Neural cell (in vitro differentiated cells): ENCODE results near the gene MPIG6B.

ENCODE experiments used
- EP300 ChIP-seq: fragments of 450-650 bp; conservative IDR thresholded peaks from 2 replicates; pipeline ENCODE4 v1.6.1; 2014; ENCODE audit warnings: antibody characterized with exemption, mild to moderate bottlenecking, moderate library complexity; ENCODE audit not compliant: poor library complexity, severe bottlenecking
- EZH2 ChIP-seq: fragments of 200-600, 300-800 bp; shearing (Covaris generic), sonication (generic); IDR thresholded peaks from 2 replicates; pipeline ENCODE4 v1.6.1; 2014; ENCODE audit warnings: antibody characterized with exemption, low read length, borderline replicate concordance, mild to moderate bottlenecking; ENCODE audit not compliant: insufficient read depth, poor library complexity, severe bottlenecking
- MXI1 ChIP-seq: fragments of 450-650 bp; conservative IDR thresholded peaks from 2 replicates; pipeline ENCODE4 v1.6.1; 2014; ENCODE audit warnings: antibody characterized with exemption, mild to moderate bottlenecking; ENCODE audit not compliant: poor library complexity, severe bottlenecking
- POLR2AphosphoS5 ChIP-seq: IDR thresholded peaks from 2 replicates; pipeline ENCODE4 v1.6.1; 2012
- RAD21 ChIP-seq: fragments of 450-650 bp; conservative IDR thresholded peaks from 2 replicates; pipeline ENCODE4 v1.6.1; 2014; ENCODE audit warnings: antibody characterized with exemption, mild to moderate bottlenecking, moderate library complexity
- REST ChIP-seq: IDR thresholded peaks from 2 replicates; pipeline ENCODE4 v1.6.1; 2012; ENCODE audit warnings: borderline replicate concordance
- SMC3 ChIP-seq: fragments of 450-650 bp; conservative IDR thresholded peaks from 2 replicates; pipeline ENCODE4 v1.6.1; 2014; ENCODE audit warnings: antibody characterized with exemption, mild to moderate bottlenecking, moderate library complexity; ENCODE audit not compliant: poor library complexity
- TAF1 ChIP-seq: IDR thresholded peaks from 2 replicates; pipeline ENCODE4 v1.6.1; 2012; ENCODE audit warnings: low read depth
- TF ChIP-seq, protein P1 (sequence below): fragments of 450-650 bp; IDR thresholded peaks from 2 replicates; pipeline ENCODE4 v1.5.1; 2014; ENCODE audit warnings: antibody characterized with exemption, mild to moderate bottlenecking, moderate library complexity; ENCODE audit not compliant: poor library complexity, severe bottlenecking

- TF ChIP-seq, protein P1, sequence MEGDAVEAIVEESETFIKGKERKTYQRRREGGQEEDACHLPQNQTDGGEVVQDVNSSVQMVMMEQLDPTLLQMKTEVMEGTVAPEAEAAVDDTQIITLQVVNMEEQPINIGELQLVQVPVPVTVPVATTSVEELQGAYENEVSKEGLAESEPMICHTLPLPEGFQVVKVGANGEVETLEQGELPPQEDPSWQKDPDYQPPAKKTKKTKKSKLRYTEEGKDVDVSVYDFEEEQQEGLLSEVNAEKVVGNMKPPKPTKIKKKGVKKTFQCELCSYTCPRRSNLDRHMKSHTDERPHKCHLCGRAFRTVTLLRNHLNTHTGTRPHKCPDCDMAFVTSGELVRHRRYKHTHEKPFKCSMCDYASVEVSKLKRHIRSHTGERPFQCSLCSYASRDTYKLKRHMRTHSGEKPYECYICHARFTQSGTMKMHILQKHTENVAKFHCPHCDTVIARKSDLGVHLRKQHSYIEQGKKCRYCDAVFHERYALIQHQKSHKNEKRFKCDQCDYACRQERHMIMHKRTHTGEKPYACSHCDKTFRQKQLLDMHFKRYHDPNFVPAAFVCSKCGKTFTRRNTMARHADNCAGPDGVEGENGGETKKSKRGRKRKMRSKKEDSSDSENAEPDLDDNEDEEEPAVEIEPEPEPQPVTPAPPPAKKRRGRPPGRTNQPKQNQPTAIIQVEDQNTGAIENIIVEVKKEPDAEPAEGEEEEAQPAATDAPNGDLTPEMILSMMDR: no peak
- TF ChIP-seq TAF1 (no peak), MXI1 (no peak), REST (no peak), SMC3 (no peak), RAD21 (no peak), EZH2 (no peak), POLR2AphosphoS5 (no peak), EP300 (no peak)
These were observed 36.7 kb upstream of the MPIG6B start for GRCh38 chr6:31686483-31686882.
